GM18526 (cell line): Measurements from ENCODE around the gene BMP6.

Experiments used
- POLR2A ChIP-seq: IDR thresholded peaks from 3 replicates; pipeline ENCODE4 v1.6.1; 2011; ENCODE audit not compliant: insufficient read length; ENCODE audit errors: extremely low read depth

BMP6 gene

DNA sequence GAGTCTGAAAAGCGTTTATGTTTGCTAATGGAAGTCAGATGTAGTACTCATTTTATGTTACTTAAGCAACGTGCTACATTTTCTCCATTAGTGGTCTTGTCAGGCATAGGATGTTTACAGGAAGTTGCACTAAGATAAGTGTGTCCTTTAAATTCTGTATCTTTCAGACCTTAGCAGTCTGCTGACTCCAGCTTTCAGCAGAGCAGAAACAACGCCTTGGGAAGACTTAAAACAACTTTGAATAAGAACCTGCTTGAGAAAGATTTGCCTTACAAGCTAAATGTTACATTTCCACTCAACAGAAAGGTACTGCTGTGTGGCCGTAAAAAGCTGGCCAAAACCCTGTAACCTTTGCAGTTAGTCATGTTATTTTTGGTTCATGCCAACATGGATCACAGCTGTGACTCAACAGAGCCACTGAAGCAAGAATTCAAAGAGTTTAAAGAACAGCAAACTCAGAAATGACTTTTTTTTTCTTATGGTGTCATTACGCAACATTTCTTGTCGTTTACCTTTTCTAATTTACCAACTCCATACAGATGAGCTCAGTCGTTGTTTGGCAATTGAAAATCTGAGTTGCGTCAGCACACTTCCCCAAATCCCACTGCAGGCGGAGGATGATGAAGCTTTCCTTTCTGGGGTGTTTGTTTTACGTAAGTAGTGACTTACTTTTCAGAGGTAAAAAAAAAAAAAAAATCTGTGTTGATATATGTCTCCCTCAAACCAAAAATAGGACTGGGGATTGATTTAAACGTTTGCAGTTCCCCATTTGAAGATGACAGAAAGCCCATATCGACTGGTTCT is 27.9 kb upstream of the BMP6 start:
- no peak for TF ChIP-seq POLR2A

DNA sequence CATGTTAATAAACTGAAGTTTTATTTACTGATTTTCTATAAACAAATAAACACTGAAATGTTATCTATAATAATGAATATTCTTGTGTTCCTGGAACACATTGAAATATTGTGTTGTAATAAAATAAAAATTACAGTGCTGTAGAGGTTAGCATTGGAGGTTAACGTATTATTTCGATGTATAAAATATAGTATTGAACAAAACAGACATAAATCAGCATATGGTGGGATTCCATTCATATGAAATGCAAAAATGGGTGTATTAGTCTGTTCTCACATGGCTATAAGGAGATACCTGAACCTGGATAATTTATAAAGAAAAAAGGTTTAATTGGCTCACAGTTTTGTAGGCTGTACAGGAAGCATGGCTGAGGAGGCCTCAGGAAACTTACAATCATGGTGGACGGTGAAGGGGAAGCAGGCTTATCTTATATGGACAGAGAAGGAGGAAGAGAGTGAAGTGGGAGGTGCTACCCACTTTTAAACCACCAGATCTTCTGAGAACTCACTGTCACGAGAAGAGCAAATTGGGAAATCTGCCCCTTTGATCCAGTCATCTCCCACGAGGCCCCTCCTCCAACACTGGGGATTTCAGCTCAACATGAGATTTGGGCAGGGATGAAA is 24.6 kb upstream of the BMP6 start:
- no peak for TF ChIP-seq POLR2A

DNA sequence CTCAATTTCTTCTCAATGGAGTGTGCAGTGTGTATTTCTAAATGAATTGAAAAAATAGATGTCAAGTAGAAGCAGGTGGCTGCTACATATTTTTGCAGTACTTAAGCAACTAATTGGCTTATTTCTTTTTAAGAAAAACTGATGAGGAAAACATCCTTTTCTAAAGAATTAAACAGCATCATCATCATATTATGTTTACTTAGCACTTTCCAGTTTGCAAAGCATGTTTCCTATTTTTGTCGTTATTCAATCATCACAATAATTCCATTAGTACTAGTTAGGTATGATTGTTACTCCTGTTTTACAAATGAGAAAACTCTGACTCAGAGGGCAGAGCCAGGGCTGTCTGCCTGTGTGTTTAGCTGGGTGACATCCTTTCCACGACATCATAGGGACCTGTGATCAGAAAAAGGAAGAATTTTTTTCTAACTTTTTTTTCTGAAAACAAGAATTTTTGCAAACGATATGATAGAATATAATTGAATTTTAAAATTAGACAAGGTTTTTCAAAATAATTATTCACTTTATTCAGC is 22.7 kb upstream of the BMP6 start:
- TF ChIP-seq POLR2A: no peak

DNA sequence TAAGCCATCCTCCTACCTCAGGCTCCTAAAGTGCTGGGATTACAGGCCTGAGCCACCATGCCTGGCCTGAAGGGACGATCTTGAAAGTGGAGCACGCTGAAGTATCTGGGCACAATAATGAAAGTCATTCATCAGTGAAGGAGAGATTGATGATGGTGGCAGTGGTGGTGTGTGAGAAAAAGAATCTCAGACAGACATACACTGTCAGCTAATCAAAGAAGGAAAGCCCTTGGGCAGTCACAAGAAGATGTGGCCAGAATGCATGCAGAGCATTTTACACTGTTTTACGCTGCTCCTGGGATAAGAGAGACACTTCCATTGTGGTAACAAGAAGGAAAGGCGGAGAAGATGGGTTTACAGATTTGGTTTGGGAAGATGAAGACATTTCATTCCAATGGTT is 20.4 kb upstream of the BMP6 start:
- no peak for TF ChIP-seq POLR2A

DNA sequence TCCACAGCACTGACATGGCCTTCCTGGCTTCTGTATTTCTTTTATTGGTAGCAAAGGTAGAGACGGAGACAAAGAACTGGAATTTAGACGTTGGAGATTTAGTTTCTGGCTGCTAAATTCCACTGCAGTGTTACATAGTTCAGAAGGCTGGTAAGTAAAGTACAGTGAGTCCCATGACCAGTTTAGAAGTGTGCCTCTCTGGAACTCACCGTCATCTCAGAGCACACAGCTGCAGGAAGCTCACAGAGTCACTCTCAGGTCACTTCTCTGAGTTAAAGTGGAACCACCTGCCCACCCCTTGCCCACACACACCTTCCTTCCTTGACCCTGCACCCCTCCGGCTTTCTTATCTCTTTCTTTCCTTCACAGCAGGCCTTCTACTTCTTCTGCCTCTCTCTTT is 19.6 kb upstream of the BMP6 start:
- TF ChIP-seq POLR2A: no peak

DNA sequence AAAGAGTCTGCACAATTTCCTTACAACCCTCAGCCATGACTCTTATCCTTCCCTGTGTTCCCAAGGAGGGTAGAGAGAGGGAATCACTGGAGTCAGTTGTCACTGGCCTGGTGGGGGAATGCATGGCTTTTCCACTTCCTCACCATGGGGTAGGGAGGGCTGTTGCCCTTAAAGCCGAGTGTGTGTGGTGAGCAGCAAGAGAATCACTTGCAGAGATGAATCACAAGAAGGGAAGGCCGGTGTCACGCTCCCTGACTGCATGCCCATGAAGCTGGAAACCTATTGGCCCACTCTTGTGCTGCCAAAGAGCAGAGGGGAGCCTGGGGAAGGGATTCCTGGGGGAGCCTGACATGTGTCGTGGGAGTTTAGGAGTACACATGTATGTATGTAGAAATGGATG is 18.1 kb upstream of the BMP6 start:
- no peak for TF ChIP-seq POLR2A

DNA sequence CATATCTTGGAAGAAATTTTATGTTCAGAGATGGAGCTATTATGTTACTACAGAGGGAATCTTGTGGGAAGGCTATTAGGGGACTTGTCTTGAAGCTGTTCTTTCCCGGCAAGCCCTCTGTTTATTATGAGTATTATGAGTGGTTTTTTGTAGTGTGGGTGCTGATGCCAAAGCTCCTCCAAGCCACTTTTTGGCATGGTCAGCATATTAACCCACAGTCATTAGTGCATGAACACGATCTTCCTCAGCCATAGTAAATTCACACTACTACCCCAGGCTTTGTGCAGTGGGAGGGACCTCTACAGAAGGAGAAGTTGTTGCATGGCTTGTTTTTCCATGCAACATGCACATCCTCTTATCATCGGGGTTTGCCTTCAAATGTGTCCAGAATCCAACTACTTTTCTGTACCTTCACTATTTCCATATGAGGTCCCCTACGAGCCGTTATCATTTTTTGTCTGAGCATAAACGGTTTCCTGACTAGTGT is 6.5 kb upstream of the BMP6 start:
- TF ChIP-seq POLR2A: no peak

DNA sequence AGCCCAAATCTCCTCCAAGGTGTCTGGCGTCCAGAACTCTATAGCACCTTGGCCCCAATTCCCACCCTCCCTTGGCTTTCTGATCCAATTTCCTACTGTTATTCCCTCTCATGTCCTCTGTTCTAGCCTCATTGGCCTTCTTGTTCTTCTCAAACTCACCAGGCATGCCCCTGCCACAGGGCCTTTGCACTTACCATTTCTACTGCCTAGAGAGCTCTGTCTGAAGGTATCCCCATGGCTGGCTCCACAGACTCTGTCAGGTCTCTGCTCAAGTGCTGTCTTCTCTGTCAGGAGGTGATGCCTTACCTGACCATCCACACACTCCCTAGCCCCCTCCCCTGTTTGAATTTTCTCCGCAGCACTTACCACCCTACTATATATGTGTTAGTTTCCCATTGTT is 5.6 kb upstream of the BMP6 start:
- no peak for TF ChIP-seq POLR2A

DNA sequence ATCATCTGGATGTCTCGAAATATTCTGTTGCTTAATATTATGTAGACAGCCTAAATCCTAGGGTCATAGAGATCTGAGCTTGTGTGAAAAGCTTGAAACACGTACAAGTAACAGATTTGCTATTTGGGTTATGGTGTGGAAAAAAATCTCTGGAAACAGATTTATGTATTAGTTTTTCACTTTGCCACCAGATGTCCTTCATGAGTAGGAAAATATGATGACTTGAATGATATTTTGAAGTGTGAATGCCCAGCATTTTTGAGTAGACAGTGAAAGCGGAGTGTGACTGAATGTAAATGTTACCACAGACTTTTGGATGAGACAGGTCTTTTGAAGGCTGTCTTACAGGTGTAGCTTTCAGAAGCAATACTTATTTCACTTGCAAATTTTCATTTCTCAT is 4.2 kb upstream of the BMP6 start:
- TF ChIP-seq POLR2A: no peak

DNA sequence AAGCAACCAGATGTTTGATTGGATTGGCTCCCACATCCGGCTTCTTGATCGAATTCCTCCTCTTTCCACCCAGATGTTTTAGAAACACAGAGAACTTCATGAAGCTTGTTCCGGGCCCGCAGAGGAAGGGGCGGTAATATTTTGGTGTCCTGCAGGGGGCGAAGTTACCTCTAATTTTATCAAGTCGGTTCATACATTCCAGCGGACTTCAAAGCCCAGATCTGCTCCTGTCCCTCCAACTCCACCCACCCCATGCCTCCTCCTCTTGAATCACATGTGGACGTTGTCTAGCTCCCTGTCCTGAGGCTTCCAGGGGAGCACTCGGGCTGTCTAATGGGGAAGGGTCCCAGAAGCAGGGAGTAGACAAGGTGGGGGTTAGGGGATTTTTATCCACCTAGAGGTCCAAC is 2.9 kb upstream of the BMP6 start:
- no peak for TF ChIP-seq POLR2A

DNA sequence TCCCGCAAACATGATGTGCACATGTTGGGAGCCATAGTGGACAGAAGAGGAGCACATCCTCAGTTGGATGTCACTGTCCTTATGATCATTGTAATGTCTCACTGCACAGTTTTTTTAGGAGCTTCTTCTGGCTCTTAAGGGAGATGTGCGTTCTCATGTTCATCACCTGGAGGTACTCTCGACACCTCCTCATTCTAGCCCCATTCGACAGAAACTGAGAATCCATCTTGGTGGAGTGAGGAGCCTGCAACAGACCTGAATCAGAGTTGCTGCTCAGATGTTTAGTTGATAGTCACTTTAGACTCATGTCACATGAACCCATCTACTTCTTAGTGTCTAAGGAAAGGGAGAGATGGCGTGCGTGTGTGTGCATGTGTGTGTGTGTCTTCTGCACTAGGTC is 2.3 kb upstream of the BMP6 start:
- no peak for TF ChIP-seq POLR2A

DNA sequence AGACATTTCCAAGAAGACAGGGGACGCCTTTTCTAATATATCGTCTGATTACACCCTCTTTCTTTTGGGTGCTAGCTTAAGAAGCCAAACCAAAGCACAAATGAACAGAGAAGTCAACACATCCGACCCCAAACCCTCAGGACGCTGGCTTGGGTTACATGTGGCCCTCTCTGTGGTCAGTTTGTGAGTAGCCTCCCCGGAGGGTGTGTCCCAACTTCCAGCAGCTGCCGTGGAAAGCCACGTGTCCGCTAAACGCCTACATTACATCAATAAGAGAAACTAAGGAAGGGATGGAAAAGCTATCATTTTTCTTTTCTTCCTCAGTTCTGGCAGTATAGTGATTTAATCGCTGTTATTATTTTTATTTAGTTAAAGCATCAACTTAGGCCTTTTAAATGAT is 487 bp upstream of the BMP6 start:
- no peak for TF ChIP-seq POLR2A

DNA sequence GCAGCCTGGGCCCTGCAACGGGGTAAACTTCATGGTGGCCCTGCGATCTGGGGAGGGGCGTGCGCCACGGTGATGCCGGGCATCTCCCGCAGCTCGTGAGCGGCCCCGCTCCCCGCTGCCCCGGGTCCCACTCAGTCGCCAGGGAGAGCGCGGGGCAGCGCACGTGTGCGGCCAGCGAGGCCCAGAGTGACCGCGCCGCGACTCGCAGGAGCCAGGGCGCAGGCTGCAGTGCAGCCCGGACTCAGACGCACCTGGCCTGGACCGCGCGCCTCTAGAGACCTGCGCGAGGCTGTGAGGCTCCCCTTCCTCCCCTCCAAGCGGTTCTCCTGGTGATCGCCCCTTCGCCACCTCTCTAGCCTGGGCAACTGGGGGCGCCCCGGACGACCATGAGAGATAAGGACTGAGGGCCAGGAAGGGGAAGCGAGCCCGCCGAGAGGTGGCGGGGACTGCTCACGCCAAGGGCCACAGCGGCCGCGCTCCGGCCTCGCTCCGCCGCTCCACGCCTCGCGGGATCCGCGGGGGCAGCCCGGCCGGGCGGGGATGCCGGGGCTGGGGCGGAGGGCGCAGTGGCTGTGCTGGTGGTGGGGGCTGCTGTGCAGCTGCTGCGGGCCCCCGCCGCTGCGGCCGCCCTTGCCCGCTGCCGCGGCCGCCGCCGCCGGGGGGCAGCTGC is 652 bp downstream of the BMP6 start:
- TF ChIP-seq POLR2A: no peak

DNA sequence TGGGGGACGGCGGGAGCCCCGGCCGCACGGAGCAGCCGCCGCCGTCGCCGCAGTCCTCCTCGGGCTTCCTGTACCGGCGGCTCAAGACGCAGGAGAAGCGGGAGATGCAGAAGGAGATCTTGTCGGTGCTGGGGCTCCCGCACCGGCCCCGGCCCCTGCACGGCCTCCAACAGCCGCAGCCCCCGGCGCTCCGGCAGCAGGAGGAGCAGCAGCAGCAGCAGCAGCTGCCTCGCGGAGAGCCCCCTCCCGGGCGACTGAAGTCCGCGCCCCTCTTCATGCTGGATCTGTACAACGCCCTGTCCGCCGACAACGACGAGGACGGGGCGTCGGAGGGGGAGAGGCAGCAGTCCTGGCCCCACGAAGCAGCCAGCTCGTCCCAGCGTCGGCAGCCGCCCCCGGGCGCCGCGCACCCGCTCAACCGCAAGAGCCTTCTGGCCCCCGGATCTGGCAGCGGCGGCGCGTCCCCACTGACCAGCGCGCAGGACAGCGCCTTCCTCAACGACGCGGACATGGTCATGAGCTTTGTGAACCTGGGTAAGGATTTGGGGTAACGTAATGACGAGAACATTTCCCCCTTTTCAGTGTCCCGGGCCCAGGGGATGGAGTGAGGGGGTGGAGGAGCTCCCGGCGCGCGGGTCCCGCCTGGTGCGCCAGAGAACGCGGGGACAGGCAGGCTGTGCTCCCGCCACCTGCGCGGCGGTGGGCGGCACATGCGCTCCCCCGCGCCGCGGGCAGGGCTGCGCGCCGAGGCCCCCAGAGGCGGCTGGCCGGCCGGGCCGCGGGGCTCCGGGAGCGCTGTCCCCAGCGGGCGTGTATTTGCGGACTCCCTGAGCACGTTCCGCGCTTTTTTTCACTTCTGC is 1.4 kb downstream of the BMP6 start:
- TF ChIP-seq POLR2A: no peak
